Fibroblast of mammary gland (primary cell): ENCODE measurements around the gene NCOA1.

Experiments
- DNase-seq: peaks from one replicate; pipeline ENCODE4 v3.0.0-alpha.2; 2010; ENCODE audit warnings: low read depth
- H3K4me3 ChIP-seq: 2 replicates; pipeline ENCODE4 v1.5.1; 2011; ENCODE audit warnings: low read depth, mild to moderate bottlenecking, low read length, moderate library complexity; ENCODE audit not compliant: control insufficient read depth
- CTCF ChIP-seq: conservative IDR thresholded peaks from 2 replicates; pipeline ENCODE4 v1.5.1; 2011; ENCODE audit warnings: low read depth, low read length, inconsistent platforms; ENCODE audit not compliant: control insufficient read depth, insufficient read depth

The NCOA1 gene

GRCh38 chr2:24618680-24619079 is 127.6 kb downstream of the NCOA1 start:
- no peak for TF ChIP-seq CTCF
- H3K4me3 ChIP-seq: no peak overlapping the region
- no peak for DNase-seq

GRCh38 chr2:24620936-24621335 is 129.9 kb downstream of the NCOA1 start:
- TF ChIP-seq CTCF: no peak
- no peak overlapping the region for H3K4me3 ChIP-seq
- no peak for DNase-seq

- no peak for TF ChIP-seq CTCF
Measured at GRCh38 chr2:24621779-24622538, 130.9 kb downstream of the NCOA1 start.

GRCh38 chr2:24623535-24623934 is 132.5 kb downstream of the NCOA1 start:
- no peak for DNase-seq
- H3K4me3 ChIP-seq: no peak overlapping the region
- no peak for TF ChIP-seq CTCF

More at GRCh38 chr2:24621779-24622538, 130.9 kb downstream of the NCOA1 start:
- DNase-seq: no peak
- H3K4me3 ChIP-seq: no peak overlapping the region

- no peak overlapping the region for H3K4me3 ChIP-seq
- DNase-seq: no peak
- no peak for TF ChIP-seq CTCF
Measured at GRCh38 chr2:24625728-24626127, 134.7 kb downstream of the NCOA1 start.

- no peak for DNase-seq
- TF ChIP-seq CTCF: no peak
- no peak overlapping the region for H3K4me3 ChIP-seq
Measured at GRCh38 chr2:24626131-24626530, 135.1 kb downstream of the NCOA1 start.

- no peak overlapping the region for H3K4me3 ChIP-seq
- TF ChIP-seq CTCF: no peak
- DNase-seq: no peak
Measured at GRCh38 chr2:24628746-24629145, 137.7 kb downstream of the NCOA1 start.
